Prostate gland (tissue), 2 donors: Measurements from ENCODE around the gene PRKAR1B.

Experiments used
- POLR2A ChIP-seq: fragments of 450-650 bp; IDR thresholded peaks from one replicate; pipeline ENCODE4 v1.6.1; 2016; ENCODE audit warnings: antibody characterized with exemption, mild to moderate bottlenecking
- POLR2AphosphoS5 ChIP-seq: sonication (generic); formaldehyde crosslinking; IDR thresholded peaks from one replicate; pipeline ENCODE4 v1.6.1; 2017; ENCODE audit warnings: antibody characterized with exemption
- TF ChIP-seq, protein P1 (sequence below), 4 experiments: fragments of 200-600 bp in 2 of 4; fragments of 450-650 bp in 2 of 4; sonication (generic) in 2 of 4; IDR thresholded peaks; 1 replicate in 3 of 4; 2 replicates in 1 of 4; pipeline ENCODE4 v1.5.1; 2016 to 2019; ENCODE audit warnings: antibody characterized with exemption in 4 of 4, mild to moderate bottlenecking in 2 of 4, moderate library complexity in 2 of 4

DNA sequence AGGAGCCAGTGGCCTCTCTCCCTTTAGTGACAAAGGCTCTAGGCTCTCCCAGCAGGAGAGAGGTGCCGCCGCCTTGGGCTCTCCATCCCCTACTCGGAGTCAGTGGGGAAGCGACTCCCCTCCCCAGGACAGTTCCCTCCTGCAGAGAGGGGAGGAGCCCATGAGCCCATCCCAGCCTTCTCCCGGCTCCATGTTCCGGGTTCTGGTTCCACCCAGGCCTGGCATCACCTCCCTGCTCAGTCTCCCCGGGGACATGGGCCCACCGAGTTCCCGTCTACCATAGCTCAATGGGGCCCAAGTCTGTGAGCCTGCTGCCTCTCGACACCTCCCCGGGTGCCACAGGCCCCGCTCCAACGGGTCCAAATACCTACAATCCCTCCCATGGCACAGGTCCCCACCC lies 67.1 kb downstream of the PRKAR1B start:
- TF ChIP-seq POLR2A (no peak), POLR2AphosphoS5 (no peak)
- TF ChIP-seq, protein P1, sequence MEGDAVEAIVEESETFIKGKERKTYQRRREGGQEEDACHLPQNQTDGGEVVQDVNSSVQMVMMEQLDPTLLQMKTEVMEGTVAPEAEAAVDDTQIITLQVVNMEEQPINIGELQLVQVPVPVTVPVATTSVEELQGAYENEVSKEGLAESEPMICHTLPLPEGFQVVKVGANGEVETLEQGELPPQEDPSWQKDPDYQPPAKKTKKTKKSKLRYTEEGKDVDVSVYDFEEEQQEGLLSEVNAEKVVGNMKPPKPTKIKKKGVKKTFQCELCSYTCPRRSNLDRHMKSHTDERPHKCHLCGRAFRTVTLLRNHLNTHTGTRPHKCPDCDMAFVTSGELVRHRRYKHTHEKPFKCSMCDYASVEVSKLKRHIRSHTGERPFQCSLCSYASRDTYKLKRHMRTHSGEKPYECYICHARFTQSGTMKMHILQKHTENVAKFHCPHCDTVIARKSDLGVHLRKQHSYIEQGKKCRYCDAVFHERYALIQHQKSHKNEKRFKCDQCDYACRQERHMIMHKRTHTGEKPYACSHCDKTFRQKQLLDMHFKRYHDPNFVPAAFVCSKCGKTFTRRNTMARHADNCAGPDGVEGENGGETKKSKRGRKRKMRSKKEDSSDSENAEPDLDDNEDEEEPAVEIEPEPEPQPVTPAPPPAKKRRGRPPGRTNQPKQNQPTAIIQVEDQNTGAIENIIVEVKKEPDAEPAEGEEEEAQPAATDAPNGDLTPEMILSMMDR (IDR thresholded peaks at IDR 0.05) = no peak
